GF-D8 (cell line): ENCODE results near the gene KRTAP10-3.

Experiments used
- DNase-seq: peaks from one replicate; lab custom pipeline; 2025; lab: John Stamatoyannopoulos, UW

The KRTAP10-3 gene

GRCh38 chr21:44527983-44528633 lies 30.5 kb downstream of the KRTAP10-3 start:
- DNase-seq = no peak

GRCh38 chr21:44527156-44527982 lies 31.2 kb downstream of the KRTAP10-3 start:
- DNase-seq = no peak

GRCh38 chr21:44526096-44526997 lies 32.2 kb downstream of the KRTAP10-3 start:
- no peak for DNase-seq

GRCh38 chr21:44525391-44526095 lies 33.1 kb downstream of the KRTAP10-3 start:
- DNase-seq = no peak

- no peak for DNase-seq
These were observed 33.9 kb downstream of the KRTAP10-3 start for GRCh38 chr21:44524414-44525371.

GRCh38 chr21:44523567-44524413 lies 34.8 kb downstream of the KRTAP10-3 start:
- no peak for DNase-seq

- DNase-seq = no peak
These were observed 35.8 kb downstream of the KRTAP10-3 start for GRCh38 chr21:44522753-44523204.

GRCh38 chr21:44521928-44522752 lies 36.5 kb downstream of the KRTAP10-3 start:
- DNase-seq = no peak

- no peak for DNase-seq
These were observed 37.2 kb downstream of the KRTAP10-3 start for GRCh38 chr21:44521301-44521927.

GRCh38 chr21:44520326-44521300 lies 38.0 kb downstream of the KRTAP10-3 start:
- no peak for DNase-seq

- DNase-seq = no peak
These were observed 39.0 kb downstream of the KRTAP10-3 start for GRCh38 chr21:44519346-44520325.

GRCh38 chr21:44518686-44519085 lies 39.9 kb downstream of the KRTAP10-3 start:
- no peak for DNase-seq

- no peak for DNase-seq
These were observed 41.3 kb downstream of the KRTAP10-3 start for GRCh38 chr21:44517175-44517899.

GRCh38 chr21:44516828-44517174 lies 41.8 kb downstream of the KRTAP10-3 start:
- DNase-seq = no peak

- no peak for DNase-seq
These were observed 42.3 kb downstream of the KRTAP10-3 start for GRCh38 chr21:44516342-44516741.
